ENCODE measurements around the gene CST4. TPM values are rescaled to one million over a fixed set of nuclear protein-coding genes. Genes with fewer than 3 reads are reported as not detected.

CST4 gene
- total and polyA plus RNA-seq, 7 donors: not detected

GRCh38 chr20:23641936-23642751, 46.7 kb downstream of the CST4 start:
- TF ChIP-seq EP300 (IDR thresholded peaks at IDR 0.05) (peak in 2 of 4 donors; percentile 9 to 12), POLR2AphosphoS5 (IDR thresholded peaks at IDR 0.05) (peak in 3 of 4 donors; percentile 37 to 68 (median 50)), POLR2A (IDR thresholded peaks at IDR 0.05) (no peak)
- TF ChIP-seq, protein P1, sequence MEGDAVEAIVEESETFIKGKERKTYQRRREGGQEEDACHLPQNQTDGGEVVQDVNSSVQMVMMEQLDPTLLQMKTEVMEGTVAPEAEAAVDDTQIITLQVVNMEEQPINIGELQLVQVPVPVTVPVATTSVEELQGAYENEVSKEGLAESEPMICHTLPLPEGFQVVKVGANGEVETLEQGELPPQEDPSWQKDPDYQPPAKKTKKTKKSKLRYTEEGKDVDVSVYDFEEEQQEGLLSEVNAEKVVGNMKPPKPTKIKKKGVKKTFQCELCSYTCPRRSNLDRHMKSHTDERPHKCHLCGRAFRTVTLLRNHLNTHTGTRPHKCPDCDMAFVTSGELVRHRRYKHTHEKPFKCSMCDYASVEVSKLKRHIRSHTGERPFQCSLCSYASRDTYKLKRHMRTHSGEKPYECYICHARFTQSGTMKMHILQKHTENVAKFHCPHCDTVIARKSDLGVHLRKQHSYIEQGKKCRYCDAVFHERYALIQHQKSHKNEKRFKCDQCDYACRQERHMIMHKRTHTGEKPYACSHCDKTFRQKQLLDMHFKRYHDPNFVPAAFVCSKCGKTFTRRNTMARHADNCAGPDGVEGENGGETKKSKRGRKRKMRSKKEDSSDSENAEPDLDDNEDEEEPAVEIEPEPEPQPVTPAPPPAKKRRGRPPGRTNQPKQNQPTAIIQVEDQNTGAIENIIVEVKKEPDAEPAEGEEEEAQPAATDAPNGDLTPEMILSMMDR (IDR thresholded peaks at IDR 0.05): no peak
- 72 to 81% methylated on average over 12 of the region's 12 CpGs for WGBS, 2 donors
- Histone ChIP-seq H3K36me3 (no peaks in the 10 kb centered on the region), H3K27ac (peak overlapping the region; percentile 39 to 78 (median 69)), H3K4me1 (peaks cover 0 to 21% (median 16%) of the 10 kb centered on the region in 4 donors), H3K4me3 (no peak overlapping the region), H3K27me3 (no peaks in the 10 kb centered on the region), H3K9me3 (no peaks in the 10 kb centered on the region)
- intact Hi-C loops (cut with DNase I): no loop called here
- DNase-seq: peak; percentile 84

DNA sequence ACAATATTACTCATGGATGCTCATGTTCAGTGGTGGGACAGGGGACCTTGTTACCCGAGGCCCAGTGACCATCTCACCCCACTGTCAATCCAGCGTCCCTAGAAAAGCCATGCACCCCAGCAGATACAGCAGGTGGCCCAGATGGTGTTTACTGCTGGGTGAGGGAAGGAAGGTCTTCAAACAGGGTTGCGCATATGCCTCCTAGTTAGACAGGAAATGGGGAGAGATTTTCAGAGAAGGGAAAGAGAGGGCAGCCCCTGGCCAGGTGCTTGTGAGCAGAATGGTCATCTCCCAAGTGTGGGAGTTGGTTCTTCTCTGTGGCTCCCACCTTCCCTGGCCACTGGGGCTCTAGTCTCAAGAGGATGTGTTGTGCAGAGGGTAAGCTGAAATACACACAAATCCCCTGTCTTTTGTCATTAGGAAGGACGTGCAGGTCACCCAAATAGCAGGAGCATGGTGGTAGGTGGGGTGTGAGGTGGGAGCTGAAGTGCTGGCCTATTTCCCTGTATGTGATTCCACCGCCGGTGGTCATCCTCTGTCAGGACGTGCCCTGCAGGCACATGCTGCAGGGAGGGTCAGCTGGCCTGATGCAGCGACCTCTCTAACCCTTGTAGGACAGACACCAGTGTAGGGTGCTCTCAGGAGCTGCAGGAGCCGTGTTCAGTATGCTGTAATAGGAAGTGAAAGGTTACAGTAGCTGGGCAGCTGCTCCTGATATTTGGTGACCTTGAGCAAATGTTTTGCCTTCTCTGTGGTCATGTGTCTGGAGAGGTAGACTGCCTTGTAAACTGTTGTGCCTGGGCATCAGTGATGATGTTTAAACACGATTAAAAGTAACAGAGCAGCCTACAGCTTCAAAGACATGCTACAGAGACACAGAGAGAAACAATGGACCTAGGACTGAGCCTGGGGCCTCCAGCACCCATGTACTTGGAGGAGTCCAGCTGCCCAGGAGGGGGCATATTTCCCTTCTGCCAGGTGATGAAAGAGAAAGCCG, 47.9 kb downstream of the CST4 start:
- 72 to 82% methylated on average over 11 of the region's 11 CpGs for WGBS, 2 donors
- Histone ChIP-seq H3K4me1 (peaks cover 0 to 32% (median 25%) of the 10 kb centered on the region in 4 donors), H3K27me3 (no peaks in the 10 kb centered on the region), H3K27ac (peak overlapping the region in 3 of 4 donors; percentile 62 to 78 (median 76)), H3K9me3 (no peaks in the 10 kb centered on the region), H3K4me3 (no peak overlapping the region), H3K36me3 (no peaks in the 10 kb centered on the region)
- TF ChIP-seq EP300 (IDR thresholded peaks at IDR 0.05) (no peak), POLR2AphosphoS5 (IDR thresholded peaks at IDR 0.05) (no peak), POLR2A (IDR thresholded peaks at IDR 0.05) (no peak)
- TF ChIP-seq, protein P1 (IDR thresholded peaks at IDR 0.05): no peak
- intact Hi-C loops (cut with DNase I): no loop called here
- DNase-seq: no peak

- H3K4me1 ChIP-seq: peaks cover 0 to 40% (median 33%) of the 10 kb centered on the region in 4 donors
- intact Hi-C loops (cut with DNase I): no loop called here
- no peaks in the 10 kb centered on the region for H3K27me3 ChIP-seq
- peaks cover 0 to 2% (median 0%) of the 10 kb centered on the region in 4 donors for H3K36me3 ChIP-seq
- TF ChIP-seq POLR2A (IDR thresholded peaks at IDR 0.05) (no peak), EP300 (IDR thresholded peaks at IDR 0.05) (no peak), POLR2AphosphoS5 (IDR thresholded peaks at IDR 0.05) (no peak)
- TF ChIP-seq, protein P1 (IDR thresholded peaks at IDR 0.05): no peak
- WGBS, 2 donors: 78 to 87% methylated on average over 8 of the region's 8 CpGs
- H3K27ac ChIP-seq: peak overlapping the region in 1 of 4 donors; percentile 78
- H3K9me3 ChIP-seq: no peaks in the 10 kb centered on the region
- DNase-seq: no peak
- no peak overlapping the region for H3K4me3 ChIP-seq
Measured at GRCh38 chr20:23640018-23640601, 48.7 kb downstream of the CST4 start.

DNA sequence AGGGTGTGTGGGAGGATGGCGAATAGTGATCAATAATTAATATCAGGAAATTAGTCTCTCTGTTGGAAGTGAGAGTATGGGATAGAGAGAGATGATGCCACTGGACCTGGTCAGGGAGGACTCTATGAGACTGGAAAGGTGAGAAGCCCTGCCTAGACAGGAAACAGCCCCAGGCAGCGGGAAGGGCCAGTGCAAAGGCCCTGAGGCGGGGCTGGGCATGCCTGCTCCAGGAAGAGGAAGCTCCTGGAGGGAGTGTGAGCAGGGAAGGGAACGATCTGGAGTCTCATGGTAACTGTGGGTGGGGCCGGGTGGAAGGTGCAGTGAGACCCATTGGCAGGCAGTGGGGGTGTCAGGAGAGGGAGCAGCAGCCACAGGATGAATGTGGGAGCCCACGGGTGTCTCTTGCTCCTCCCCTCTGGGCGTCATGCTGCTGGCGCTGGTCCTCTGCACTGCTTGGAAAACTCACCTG, 49.3 kb downstream of the CST4 start:
- Histone ChIP-seq H3K4me1 (peaks cover 0 to 46% (median 39%) of the 10 kb centered on the region in 4 donors), H3K4me3 (no peak overlapping the region)
- no peak for TF ChIP-seq EP300 (IDR thresholded peaks at IDR 0.05)
- no peak for TF ChIP-seq POLR2A (IDR thresholded peaks at IDR 0.05)
- TF ChIP-seq, protein P1 (IDR thresholded peaks at IDR 0.05): no peak
- no peak for TF ChIP-seq POLR2AphosphoS5 (IDR thresholded peaks at IDR 0.05)

More for the DNA sequence above, 49.3 kb downstream of the CST4 start:
- DNase-seq: no peak
- Histone ChIP-seq H3K27me3 (no peaks in the 10 kb centered on the region), H3K27ac (peak overlapping the region in 1 of 4 donors; percentile 78), H3K36me3 (peaks cover 0 to 8% (median under 1%) of the 10 kb centered on the region in 4 donors), H3K9me3 (no peaks in the 10 kb centered on the region)
- WGBS, 2 donors: 46 to 75% methylated on average over 8 of the region's 8 CpGs
- intact Hi-C loops (cut with DNase I): loop anchor here (5.0 to 10.0 kb wide), 2 partner anchors 277 to 1405 kb away; partner anchors contain the start of gene GZF1

All from sigmoid colon (tissue), 7 donors.